Left ventricle myocardium inferior (tissue), 1 donor: ENCODE data around the gene AGAP1. TPM values are rescaled to one million over a fixed set of nuclear protein-coding genes. Genes with fewer than 3 reads are reported as not detected.

ENCODE experiments used
- DNase-seq: peaks from one replicate; pipeline ENCODE4 v3.0.0-alpha.2; 2020
- H3K27ac ChIP-seq: fragments of 200-600 bp; replicated peaks from 2 replicates; pipeline ENCODE4 v1.8.0; 2021
- H3K27me3 ChIP-seq: fragments of 200-600 bp; 2 replicates; pipeline ENCODE4 v1.8.0; 2021; ENCODE audit warnings: low read depth
- H3K36me3 ChIP-seq: fragments of 200-600 bp; 2 replicates; pipeline ENCODE4 v1.8.0; 2021
- H3K4me1 ChIP-seq: fragments of 200-600 bp; 2 replicates; pipeline ENCODE4 v1.8.0; 2021
- H3K4me3 ChIP-seq: fragments of 200-600 bp; 2 replicates; pipeline ENCODE4 v1.8.0; 2021; ENCODE audit warnings: mild to moderate bottlenecking, moderate library complexity
- H3K9me3 ChIP-seq: fragments of 200-600 bp; replicated peaks from 2 replicates; pipeline ENCODE4 v1.8.0; 2021
- intact Hi-C: fragments of 100-400 bp; cut with micrococcal nuclease; formaldehyde crosslinking; loops from one replicate; pipeline ENCODE4 v1.11.0; 2022
- total RNA-seq: library from RNA; stranded (reverse); fragmentation: NEBNext Ultra II Directional; extraction: Animal tissue kit (Norgen Biotek cat#: 25700); gene quantifications from one replicate; pipeline ENCODE4 v1.2.1, GENCODE V29; 2021
- TF ChIP-seq, protein P1 (sequence below): fragments of 200-600 bp; IDR thresholded peaks from 2 replicates; pipeline ENCODE4 v1.8.0; 2021; ENCODE audit warnings: antibody characterized with exemption, mild to moderate bottlenecking, borderline replicate concordance
- donor health status: DM: no; HTN: yes; CAD: no; lungs with severe emphysema.

The AGAP1 gene
- total RNA-seq, 1 donor from 2014 or later, result 18.1 TPM

- TF ChIP-seq, protein P1, sequence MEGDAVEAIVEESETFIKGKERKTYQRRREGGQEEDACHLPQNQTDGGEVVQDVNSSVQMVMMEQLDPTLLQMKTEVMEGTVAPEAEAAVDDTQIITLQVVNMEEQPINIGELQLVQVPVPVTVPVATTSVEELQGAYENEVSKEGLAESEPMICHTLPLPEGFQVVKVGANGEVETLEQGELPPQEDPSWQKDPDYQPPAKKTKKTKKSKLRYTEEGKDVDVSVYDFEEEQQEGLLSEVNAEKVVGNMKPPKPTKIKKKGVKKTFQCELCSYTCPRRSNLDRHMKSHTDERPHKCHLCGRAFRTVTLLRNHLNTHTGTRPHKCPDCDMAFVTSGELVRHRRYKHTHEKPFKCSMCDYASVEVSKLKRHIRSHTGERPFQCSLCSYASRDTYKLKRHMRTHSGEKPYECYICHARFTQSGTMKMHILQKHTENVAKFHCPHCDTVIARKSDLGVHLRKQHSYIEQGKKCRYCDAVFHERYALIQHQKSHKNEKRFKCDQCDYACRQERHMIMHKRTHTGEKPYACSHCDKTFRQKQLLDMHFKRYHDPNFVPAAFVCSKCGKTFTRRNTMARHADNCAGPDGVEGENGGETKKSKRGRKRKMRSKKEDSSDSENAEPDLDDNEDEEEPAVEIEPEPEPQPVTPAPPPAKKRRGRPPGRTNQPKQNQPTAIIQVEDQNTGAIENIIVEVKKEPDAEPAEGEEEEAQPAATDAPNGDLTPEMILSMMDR, result no peak
- no peak for DNase-seq
- Histone ChIP-seq H3K36me3 (no peaks in the 10 kb centered on the region), H3K4me1 (peaks cover 43% of the 10 kb centered on the region), H3K9me3 (no peaks in the 10 kb centered on the region), H3K4me3 (peak overlapping the region; percentile 70), H3K27ac (no peak overlapping the region), H3K27me3 (peaks cover 17% of the 10 kb centered on the region)
- intact Hi-C loops, result no loop called here
Measured at GRCh38 chr2:235668782-235669181, 174.9 kb downstream of the AGAP1 start.

DNA sequence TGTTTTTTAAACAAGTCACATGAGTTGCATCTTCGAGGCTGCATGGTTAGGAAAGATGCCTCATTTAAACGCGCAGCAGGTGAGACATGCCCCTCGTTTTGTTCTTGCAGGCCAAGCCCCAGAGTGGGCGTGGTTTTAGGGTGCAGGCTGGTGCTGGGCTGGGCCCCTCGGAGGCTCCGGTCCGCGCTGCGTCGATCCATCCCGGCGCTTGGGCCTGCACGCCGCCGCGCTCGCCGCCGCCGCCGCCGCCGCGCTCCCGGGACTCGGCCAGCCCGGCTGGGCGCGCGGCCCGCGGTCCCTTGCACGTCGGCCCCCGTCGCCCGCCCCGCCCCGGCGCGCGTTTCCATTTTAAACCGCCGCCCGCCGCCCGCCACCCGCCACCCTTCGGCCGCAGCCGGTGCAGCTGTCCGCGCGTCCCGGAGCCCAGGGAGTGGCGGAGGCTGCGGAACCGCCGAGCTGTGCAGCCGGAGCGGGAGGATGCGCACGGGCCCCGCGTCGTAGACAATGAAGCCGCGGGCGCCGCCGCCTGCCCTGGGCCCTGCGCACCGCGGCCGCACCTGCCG lies 175.5 kb downstream of the AGAP1 start:
- TF ChIP-seq, protein P1, result no peak
- peaks cover 43% of the 10 kb centered on the region for H3K4me1 ChIP-seq
- H3K4me3 ChIP-seq, result peak overlapping the region; percentile 70
- no peaks in the 10 kb centered on the region for H3K36me3 ChIP-seq
- no peaks in the 10 kb centered on the region for H3K9me3 ChIP-seq
- no peak overlapping the region for H3K27ac ChIP-seq
- intact Hi-C loops, result no loop called here
- DNase-seq, result peak; percentile 80
- H3K27me3 ChIP-seq, result peaks cover 17% of the 10 kb centered on the region

DNA sequence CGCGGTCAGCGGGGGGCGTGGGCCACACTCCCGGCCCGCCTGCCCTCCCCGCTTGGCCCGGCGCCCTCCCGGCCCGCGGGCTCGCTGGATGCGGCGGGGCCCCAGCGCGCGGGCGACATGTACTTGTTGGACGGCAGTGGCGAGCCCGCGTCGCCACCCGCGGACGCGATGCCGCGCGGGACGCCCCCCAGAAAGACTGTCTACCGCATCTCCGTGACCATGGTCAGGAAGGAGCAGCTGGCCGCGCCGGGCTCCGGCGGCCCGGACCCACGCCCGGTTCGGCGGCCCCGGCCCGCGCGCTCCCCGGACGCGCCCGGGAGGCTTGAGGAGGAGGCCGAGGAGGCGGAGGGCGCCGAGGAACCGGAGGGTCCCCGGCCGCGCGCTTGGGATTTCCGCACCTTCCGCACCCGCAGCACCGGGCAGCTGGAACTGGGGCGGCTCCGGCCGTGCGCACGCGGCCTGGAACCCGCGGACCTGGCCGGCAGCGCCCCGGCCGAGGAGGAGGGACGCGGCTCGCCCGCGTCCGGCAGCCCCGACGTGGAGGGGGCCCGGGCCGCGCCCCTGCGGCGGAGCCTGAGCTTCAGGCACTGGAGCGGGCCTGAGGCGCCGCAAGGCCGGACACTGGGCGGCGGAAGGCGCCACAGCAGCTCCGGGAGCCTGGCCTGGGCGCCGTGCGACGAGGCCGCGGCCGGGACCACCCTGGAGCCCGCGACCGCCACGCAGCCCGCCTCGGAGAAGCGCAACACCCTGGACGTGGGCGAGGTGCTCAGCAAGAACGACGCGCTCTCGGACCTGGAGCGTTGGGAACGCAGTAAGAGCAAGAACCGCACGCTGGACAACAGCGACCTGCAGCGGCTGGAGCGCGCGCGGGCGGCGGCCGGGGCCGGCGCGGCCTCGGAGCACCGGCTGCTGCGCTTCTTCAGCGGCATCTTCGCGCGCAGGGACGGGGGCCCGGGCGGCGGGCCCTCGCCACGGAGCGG lies 176.4 kb downstream of the AGAP1 start:
- peaks cover 17% of the 10 kb centered on the region for H3K27me3 ChIP-seq
- no peaks in the 10 kb centered on the region for H3K36me3 ChIP-seq
- intact Hi-C loops, result no loop called here
- no peaks in the 10 kb centered on the region for H3K9me3 ChIP-seq
- peak overlapping the region; percentile 63 for H3K27ac ChIP-seq
- H3K4me3 ChIP-seq, result peak overlapping the region; percentile 70
- TF ChIP-seq, protein P1, result peak; percentile 74
- H3K4me1 ChIP-seq, result peaks cover 37% of the 10 kb centered on the region
- DNase-seq, result peak; percentile 67

GRCh38 chr2:235670974-235671787 lies 177.3 kb downstream of the AGAP1 start:
- H3K27ac ChIP-seq, result peak overlapping the region; percentile 63
- peaks cover 28% of the 10 kb centered on the region for H3K4me1 ChIP-seq
- no peak for DNase-seq

More at GRCh38 chr2:235670974-235671787, 177.3 kb downstream of the AGAP1 start:
- no peaks in the 10 kb centered on the region for H3K36me3 ChIP-seq
- TF ChIP-seq, protein P1, result no peak
- intact Hi-C loops, result no loop called here
- H3K27me3 ChIP-seq, result peaks cover 17% of the 10 kb centered on the region
- H3K9me3 ChIP-seq, result no peaks in the 10 kb centered on the region
- peak overlapping the region; percentile 70 for H3K4me3 ChIP-seq
